GM13976 (cell line): ENCODE measurements around the gene GGTLC1.
"Not testable (repeated sequence)": the region's sequence is repeated elsewhere in the genome, so short reads cannot be mapped to it uniquely, and the experiment has no call there.

Experiments used
- DNase-seq: peaks from one replicate; pipeline ENCODE4 v3.0.0; 2012; ENCODE audit warnings: low spot score
- in situ Hi-C: fragments of 300-500 bp; cut with MboI; formaldehyde crosslinking; loops from one replicate; pipeline ENCODE4 v1.12.0; 2022; ENCODE audit warnings: low sequenced_read_pairs, mixed read lengths, inconsistent platforms; ENCODE audit not compliant: unreplicated experiment
- TF ChIP-seq, protein P1 (sequence below): IDR thresholded peaks from 2 replicates; pipeline ENCODE4 v1.5.1; 2012; ENCODE audit warnings: borderline replicate concordance, mild to moderate bottlenecking; ENCODE audit not compliant: insufficient read depth; ENCODE audit errors: extremely low read depth, missing control alignments, control extremely low read depth

GGTLC1 gene

DNA sequence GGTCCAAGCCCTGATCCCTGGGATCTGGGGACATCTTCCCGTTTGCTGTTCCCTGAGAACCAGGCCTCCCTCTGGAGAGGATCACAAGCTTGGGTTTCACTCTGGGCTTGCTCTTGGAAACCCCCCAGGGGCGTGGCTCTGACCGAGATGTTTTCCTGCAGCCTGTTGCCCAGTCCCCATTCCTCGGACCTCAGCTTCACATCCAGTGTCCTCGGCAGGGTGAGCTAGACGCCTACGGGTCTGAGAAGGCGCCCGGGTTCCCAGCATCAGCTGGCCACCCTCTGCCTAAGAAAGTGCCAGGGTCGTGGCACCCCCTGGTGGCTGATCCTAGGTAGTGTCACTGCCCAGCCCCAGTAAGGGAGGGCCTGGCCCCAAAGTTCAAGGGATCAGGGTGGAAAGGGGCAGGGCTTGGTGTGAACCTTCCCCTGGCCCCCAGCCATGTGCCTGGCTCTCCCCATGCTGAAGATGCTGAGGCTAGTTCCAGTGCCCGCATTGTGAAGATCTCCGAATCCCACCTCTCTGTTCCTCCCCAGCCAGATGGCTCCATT, 4.0 kb downstream of the GGTLC1 start:
- in situ Hi-C loops, DNase-seq: not testable (repeated sequence)
- TF ChIP-seq, protein P1, sequence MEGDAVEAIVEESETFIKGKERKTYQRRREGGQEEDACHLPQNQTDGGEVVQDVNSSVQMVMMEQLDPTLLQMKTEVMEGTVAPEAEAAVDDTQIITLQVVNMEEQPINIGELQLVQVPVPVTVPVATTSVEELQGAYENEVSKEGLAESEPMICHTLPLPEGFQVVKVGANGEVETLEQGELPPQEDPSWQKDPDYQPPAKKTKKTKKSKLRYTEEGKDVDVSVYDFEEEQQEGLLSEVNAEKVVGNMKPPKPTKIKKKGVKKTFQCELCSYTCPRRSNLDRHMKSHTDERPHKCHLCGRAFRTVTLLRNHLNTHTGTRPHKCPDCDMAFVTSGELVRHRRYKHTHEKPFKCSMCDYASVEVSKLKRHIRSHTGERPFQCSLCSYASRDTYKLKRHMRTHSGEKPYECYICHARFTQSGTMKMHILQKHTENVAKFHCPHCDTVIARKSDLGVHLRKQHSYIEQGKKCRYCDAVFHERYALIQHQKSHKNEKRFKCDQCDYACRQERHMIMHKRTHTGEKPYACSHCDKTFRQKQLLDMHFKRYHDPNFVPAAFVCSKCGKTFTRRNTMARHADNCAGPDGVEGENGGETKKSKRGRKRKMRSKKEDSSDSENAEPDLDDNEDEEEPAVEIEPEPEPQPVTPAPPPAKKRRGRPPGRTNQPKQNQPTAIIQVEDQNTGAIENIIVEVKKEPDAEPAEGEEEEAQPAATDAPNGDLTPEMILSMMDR: peak; percentile 14

DNA sequence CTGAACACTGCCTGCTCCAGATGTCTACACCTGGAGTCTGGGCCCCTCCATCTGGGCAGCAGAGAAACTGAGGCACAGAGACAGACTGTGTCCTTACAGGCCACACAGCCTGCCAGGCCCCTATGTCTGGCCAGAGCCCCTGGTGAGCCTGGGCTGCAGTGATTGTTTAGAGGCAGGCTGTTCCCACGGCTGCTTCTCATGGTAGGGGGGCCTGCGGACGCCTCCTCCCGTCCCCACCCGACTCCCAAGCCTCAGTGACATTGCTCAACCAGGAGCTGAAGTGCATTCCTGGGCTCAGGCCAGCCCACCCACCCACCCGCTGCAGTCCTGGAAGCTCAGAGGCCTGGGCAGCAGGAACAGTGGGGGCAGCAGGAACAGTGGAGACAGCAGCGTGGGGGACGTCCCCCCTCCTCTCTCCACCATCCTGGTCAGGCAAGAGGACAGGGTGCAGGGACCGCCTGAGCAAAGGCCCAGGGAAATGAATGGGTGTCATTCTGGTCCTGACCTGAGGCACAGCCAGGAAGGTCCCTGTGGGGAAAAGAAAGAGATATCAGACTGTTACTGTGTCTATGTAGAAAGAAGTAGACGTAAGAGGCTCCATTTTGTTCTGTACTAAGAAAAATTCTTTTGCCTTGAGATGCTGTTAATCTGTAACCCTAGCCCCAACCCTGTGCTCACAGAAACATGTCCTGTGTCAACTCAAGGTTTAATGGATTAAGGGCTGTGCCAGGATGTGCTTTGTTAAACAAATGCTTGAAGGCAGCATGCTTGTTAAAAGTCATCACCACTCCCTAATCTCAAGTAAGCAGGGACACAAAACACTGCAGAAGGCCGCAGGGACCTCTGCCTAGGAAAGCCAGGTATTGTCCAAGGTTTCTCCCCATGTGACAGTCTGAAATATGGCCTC, 6.2 kb downstream of the GGTLC1 start:
- in situ Hi-C loops, DNase-seq: not testable (repeated sequence)

DNA sequence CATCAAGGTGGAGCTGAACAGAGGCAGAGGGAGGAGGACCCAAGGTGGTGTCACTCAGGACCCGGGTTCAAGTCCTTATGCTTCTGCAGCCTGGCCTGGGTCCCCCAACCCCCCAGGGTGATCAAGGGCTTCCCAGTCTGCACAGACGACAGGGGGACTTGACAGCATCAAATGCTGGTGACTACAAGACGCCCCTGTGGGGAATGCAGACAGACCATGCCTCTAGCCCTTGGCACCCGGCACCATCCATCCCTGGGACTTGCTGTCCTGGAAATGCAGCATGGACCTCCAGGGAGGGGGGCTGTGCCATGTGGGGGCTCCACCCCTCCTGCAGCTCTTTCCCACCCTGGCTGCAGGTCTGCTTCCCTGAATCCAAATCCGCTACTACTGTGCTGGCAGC, 7.1 kb downstream of the GGTLC1 start:
- in situ Hi-C loops, DNase-seq: not testable (repeated sequence)

DNA sequence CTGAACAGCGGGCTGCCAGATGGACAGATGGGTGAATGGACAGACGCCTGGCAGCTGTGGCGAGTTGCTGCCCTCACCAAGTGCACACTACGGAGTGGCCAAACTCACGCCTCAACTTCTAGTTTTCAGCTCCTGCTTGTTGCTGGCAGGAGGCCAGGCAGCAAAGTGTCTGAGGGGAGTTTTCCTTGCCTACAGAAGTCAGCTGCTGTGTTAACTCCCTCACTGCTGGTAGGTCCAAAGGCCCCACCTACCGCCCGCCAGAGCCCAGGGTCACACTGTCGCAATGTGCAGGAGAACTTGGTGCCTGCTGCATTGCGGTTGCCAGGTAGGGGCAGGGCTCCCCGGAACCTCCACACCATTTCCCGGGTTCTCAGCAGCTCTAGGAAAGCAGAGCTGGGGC, 7.6 kb downstream of the GGTLC1 start:
- in situ Hi-C loops: not testable (repeated sequence)

DNA sequence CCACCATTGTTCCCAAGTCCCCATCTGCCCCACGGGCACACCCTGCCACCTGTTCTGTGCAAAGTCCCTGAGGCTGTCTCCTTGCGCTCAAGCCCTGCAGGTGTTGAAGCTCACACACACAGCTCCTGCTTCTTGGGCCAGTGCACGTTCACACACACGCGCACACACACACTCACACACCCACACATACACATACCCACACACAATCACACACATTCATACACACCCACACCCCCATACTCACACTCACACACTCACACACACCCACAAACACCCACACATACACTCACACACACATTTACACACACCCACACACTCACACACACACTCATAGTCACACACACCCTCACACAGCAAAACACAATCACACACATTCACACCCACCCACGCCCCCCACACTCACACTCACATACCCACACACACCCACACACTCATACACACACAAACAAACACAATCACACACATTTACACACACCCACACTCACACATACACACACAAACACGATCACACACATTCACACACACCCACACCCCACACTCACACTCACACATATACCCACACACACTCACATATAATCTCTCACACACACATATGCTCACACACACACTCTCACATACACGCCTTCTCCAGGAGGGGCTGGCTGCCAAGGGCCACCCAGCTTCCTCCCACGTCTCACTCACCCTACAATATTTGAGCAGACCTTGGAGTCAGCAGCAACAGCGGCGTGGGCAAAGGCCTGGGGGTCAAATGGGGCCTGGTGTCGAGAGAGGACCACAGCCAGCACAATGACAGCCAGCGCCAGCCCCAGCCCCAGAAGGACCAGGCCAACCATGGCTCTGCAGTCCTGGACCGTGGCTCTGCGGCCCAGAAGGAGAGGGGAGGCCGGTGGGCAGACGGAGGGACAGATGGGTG, 8.4 kb downstream of the GGTLC1 start:
- in situ Hi-C loops, DNase-seq: not testable (repeated sequence)

More for the DNA sequence above, 7.6 kb downstream of the GGTLC1 start:
- not testable (repeated sequence) for DNase-seq

DNA sequence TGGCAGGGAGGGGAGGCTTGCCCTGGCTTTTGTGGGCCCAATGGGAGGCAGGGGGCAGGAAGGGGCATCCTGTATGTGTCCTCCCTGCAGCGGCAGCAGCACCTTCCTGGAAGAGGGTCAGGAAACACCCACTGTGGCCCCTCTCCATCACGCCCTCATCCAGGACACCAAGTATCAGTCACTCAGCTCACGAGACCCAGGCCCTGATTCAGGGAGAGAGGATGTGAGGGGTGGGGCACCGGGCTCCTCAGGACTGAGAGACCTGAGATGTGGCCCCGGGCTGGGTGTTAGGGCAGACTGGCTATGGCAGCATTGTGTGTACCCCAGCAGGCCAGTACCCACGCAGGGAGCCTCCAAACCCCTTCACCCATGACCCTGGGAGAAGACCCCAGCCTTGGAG, 9.2 kb downstream of the GGTLC1 start:
- in situ Hi-C loops, DNase-seq: not testable (repeated sequence)

DNA sequence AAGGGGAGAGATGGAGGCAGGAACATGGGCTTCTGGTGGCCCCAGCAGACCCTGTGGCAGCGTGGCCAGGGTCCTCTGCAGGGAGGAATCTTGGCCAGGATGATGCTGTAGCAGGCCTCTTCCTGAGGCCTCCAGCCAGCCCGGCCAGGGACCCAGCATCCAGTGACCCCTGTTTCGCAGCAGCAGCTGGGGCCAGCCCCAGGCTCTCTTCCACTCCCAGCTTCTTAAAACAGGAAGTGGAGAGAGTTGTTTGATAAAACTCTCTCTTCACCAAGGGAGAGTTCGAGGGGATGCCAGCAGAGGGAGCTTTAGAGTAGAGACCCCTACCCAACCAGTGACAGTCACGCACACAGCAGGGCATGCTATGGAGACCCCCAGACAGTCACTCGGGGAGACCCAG, 10.1 kb downstream of the GGTLC1 start:
- in situ Hi-C loops, DNase-seq: not testable (repeated sequence)

DNA sequence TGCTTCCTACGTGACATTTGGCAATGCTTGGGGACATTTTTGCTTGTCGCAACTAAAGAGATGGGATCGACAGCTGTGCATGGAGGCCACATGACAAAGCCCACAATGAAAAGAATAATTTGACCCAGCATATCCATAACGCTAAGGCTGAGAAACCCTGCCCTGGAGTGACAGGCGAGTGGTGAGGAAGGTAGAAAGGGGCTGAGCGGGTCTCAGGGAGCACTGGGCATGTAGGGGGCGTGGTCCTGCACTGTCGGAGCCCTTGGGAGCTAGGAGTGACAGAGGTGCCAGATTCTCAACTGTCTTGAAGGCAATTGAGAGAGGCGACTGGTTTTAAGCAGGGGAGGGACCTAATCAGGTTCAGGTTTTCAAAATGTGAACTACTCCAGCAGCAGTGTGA, 13.6 kb downstream of the GGTLC1 start:
- TF ChIP-seq, protein P1: no peak
- DNase-seq: no peak
- in situ Hi-C loops: no loop called here

DNA sequence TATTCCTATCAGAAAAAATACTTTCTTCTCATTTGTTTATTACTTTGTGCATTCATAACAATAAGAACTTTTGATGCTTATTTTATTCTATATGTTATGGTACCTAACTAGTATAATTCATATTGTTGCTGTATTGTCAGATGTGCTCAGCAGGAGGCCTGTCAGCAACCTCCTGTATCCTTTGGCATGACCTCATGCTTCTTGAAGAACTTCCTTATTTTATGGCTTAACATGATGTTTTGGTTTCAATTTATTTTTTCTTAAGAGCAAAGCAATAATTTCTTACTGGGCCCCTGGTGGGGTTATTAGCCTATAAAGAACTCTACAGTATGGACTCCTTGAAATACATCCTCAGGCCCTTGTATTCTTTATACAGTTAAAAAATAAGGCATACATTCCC, 17.3 kb downstream of the GGTLC1 start:
- in situ Hi-C loops: no loop called here
- no peak for DNase-seq
- TF ChIP-seq, protein P1: no peak

DNA sequence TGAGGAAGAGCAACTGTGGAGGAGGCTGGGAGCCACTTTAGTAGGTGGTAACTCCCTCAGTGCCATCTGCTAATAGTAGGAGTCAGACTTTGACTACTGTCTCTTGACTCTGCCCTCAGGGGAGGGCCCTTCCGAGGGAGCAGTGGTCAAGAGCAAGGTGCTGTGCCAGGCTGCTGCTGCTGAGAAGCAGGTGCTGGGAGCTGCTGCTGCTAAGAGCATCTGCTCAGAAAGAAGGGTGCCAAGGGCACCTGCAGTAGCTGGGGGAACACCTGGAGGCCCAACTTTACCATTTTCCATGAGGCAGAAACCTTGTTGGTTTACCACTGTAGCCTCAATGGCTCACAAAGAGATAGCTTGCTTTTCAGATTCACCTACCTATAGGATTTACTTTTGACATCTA, 18.5 kb downstream of the GGTLC1 start:
- in situ Hi-C loops: no loop called here
- no peak for DNase-seq
- TF ChIP-seq, protein P1: no peak
